Fibroblast of the conjunctiva (primary cell): ENCODE data around the gene ABCC2.
"Not testable (repeated sequence)": the region's sequence is repeated elsewhere in the genome, so short reads cannot be mapped to it uniquely, and the experiment has no call there.

ENCODE experiments used
- DNase-seq: peaks from one replicate; pipeline ENCODE4 v3.0.0-alpha.2; 2010; ENCODE audit warnings: low read depth

ABCC2 gene

GRCh38 chr10:99782447-99783286 lies at the start of gene ABCC2:
Gene ABCC2, plus strand, starts transcription at chr10:99782640. Its CDS starts 205 bp downstream, at chr10:99782845.
- DNase-seq, result no peak

DNA sequence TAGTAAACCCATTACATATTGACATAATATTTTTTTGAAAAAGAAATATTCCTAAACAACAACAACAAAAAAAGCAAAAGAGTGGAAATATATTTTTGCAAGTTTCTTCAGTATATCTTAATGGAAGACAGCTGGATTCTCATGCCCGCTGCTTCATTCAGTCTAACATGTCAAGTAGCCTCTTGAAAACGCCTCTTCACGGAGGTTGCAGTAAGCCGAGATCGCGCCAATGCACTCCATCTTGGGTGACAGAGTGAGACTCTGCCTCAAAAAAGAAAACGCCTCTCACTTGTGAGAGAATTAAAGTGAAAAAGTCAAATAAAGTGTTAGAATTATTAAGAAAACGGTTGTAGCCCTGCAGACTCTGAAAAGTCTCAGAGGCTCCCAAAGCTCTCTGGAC lies 49.1 kb upstream of the ABCC2 start:
- no peak for DNase-seq

- not testable (repeated sequence) for DNase-seq
Observed at GRCh38 chr10:99734111-99734510, 48.3 kb upstream of the ABCC2 start.

- no peak for DNase-seq
Observed at GRCh38 chr10:99740260-99740659, 42.2 kb upstream of the ABCC2 start.

DNA sequence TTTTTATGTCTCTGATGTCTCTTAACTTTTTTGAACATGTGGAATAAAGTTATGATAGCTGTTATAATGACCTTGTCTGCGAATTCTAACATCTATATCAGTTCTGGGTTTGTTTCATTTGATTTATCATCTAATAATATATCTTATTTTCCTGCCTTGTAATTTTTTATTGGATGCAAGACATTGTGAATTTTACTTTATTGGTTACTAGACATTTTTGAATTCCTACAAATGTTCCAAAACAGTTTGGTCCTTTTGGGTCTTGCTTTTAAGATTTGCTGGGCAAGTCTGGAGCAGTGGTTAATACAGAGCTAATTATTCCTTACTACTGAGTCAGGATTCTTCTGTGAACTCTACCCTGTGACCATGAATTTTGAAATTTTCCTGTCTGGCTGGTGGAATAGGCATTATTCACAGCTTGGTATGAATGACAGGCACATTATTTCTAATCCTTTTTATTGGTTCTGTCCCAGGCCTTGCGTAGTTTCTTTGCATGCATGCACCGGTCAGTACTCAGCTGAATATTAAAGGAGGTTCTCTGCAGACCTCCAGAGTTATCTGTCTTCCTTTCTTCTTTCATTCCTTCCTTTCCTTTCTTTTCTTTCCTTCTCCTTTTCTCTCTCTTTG lies 41.4 kb upstream of the ABCC2 start:
- DNase-seq, result no peak

- no peak for DNase-seq
Observed at GRCh38 chr10:99742254-99742653, 40.2 kb upstream of the ABCC2 start.

DNA sequence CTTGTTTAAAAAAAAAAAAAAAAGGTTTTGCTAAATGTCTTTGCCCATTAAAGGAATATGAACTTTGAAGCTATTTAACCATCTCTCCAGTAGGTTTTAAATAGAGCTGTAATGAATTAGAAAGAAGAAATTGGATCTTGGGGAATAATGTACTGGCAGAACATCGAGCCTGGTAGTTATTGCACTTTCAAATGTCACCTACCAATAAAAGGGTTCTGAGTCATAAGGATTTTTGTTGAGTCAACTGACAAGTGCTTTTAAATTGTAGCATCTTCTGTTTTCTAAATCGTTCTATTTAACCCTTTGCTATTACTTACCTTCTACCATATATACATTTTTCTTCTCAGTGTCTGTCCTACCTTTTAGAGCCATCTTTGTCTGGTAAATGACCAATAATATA lies 39.7 kb upstream of the ABCC2 start:
- DNase-seq, result no peak

GRCh38 chr10:99743841-99744240 lies 38.6 kb upstream of the ABCC2 start:
- no peak for DNase-seq

DNA sequence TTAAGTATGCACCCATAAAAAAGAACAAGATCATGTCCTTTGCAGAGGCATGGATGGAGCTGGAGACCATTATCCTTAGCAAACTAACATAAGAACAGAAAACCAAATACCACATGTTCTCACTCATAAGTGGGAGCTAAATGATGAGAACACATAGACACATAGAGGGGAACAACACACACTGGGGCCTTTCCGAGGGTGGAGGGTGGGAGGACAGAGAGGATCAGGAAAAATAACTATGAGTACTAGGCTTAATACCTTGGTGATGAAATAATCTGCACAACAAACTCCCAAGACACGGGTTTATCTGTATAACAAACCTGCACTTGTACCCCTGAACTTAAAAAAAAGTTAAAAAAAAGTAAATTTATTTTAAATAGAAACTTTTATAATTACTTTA lies 36.3 kb upstream of the ABCC2 start:
- DNase-seq, result not testable (repeated sequence)

DNA sequence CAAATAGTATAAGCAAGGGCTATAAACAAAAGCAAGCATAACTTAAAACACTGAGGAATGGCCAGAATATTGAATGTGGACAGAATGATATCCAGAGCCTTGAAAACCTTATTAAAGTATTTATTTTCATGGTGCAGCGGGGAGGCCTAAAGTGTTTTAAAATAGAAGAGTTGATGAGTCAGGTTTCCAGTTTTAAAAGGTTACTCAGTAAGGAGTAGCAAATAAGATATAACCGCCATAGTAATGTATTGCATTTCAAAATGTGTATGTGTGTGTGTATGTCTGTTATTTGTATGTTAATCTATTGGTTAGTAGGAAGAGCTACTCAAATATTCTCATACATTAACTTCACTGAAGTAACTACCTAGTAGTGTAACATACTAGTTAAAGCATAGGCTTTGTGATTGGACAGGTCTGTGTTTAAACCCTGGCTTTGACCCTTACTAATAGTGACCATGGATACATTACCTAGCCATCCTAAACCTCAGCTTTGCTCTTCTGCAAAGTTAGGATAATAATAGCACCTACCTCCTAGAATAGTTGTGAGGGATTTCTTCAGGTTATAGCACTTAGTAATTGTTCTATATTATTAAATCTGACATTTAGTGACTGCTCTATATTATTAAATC lies 33.5 kb upstream of the ABCC2 start:
- no peak for DNase-seq

- DNase-seq, result no peak
Observed at GRCh38 chr10:99750641-99751040, 31.8 kb upstream of the ABCC2 start.

DNA sequence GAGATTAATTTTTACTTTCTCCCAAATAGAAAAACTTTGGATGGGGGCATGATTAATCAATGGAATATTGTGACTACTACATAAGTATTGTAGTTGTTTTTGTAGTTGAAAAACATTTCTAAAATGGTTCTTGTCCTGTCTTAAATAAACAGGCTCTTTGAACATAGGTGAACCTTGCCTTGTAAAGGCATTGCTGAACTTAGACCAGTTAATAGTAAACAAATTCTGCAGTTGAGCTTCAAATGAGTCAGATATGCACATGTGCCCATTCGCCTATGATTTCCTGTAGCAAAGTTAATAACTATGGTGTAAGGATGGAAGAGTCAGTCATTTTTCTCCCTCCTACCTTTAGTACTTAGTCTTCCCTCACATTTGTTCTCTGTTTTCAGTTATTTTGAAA lies 27.8 kb upstream of the ABCC2 start:
- DNase-seq, result no peak

GRCh38 chr10:99756159-99756558 lies 26.3 kb upstream of the ABCC2 start:
- no peak for DNase-seq

DNA sequence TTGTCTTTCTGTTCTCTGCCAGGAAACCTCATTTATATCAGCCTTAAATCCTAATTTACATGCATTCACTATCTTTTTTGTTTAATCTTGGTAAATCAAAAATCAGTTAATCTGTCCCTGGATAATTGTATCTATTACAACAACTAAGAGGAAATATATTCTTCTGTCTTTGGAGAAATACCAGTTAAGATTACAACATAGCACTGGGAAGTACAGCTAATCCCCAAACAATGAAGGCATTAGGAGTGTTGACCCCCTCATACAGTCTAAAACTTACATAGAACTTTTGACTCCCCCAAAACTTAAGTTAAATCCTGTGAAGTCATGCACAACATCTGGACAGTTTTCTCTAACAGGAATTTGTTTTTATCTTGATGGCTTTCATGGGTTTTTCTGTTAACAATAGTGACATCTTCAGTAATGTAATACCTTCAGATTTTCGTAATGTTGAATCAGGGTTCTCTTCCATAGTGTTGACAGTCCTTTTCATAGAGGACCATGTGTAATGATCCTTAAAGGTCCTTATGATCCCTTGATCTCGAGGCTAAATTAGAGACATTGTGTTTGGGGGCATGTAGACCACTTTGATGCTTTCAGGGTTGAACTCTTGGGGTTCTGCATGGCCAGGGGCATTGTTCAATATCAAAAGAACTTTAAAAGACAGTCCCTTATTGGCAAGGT lies 24.1 kb upstream of the ABCC2 start:
- DNase-seq, result peak; percentile 71

GRCh38 chr10:99760321-99760720 lies 22.1 kb upstream of the ABCC2 start:
- no peak for DNase-seq

DNA sequence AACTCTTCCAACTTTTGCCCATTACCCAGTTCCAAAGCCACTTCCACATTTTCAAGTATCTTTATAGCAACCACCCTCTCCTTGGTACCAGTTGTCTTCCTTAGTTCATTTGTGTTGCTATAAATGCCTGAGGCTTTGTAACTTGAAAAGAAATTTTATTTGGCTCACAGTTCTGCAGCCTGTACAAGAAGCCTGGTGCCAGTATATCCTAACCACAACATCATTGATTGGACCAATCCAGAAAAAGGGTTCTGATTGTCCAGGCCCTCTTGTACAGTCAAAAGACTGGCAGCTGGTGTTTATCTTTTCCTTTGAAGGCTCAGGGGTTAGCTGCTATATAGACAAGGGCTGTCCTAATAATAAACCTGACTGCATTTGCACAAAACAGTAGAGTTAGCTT lies 21.1 kb upstream of the ABCC2 start:
- DNase-seq, result no peak

DNA sequence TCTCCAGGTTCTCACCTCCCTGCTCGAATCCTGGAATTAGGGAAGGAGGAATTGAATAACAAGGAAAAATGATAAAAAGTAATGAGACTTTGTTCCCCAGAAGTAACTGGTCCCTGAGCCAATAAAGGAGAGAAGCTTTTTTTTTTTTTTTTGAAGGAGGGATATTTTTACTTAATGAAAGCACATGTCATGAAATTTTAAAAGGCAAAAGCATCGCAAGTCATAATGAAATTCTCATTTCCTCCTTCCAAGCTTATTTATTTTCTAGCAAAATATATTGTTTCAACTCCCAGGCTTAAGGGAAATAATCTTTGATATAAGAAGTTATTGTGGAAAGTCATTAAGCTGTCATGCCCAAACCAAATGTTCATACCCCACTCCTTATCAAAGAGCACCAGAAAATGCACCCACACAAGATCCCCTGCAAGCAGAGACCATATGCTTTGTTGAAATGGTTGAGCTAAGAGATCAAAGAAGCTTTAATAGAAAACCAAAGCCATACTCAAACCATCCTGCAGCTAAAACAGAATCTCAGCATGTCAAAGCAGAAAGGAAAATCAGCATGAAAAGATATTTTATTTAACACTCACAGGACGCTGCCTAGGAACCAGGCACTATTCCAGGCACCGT lies 16.7 kb upstream of the ABCC2 start:
- no peak for DNase-seq

- DNase-seq, result no peak
Observed at GRCh38 chr10:99766302-99766681, 16.1 kb upstream of the ABCC2 start.

GRCh38 chr10:99767901-99768300 lies 14.5 kb upstream of the ABCC2 start:
- DNase-seq, result no peak

- no peak for DNase-seq
Observed at GRCh38 chr10:99768556-99768955, 13.9 kb upstream of the ABCC2 start.

- no peak for DNase-seq
Observed at GRCh38 chr10:99769706-99770105, 12.7 kb upstream of the ABCC2 start.

DNA sequence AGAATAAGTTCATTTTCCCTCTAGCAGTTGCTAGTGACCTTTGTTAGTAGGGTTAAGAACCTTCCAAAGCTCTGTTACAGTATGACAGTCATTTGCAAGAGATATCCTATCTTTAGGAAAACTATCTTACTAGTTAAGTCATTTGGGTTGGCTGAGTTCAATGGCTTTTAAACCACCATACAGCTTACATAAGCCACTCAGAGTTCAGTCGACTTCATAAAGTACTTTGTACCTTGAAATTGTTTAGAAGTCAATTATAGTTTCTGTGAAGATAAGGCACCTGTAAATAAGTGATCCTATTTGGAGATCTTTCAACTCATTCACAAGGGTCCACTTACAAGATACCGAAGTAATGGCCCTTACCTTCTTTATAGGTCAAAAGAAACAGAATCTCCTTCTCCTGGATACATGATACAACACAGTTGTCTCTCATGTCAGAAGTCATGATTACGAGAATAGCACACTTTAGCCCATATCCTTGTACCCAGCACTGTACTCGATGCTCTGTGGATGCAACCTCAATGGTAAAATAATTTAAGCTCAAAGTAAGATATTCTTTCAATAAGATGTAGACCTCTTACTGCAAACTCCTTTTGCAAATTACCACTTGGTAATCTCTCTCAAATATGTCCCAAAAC lies 11.9 kb upstream of the ABCC2 start:
- DNase-seq, result no peak
